Stromal cell of bone marrow (primary cell): Measurements from ENCODE around the gene IZUMO2.
"Not testable (repeated sequence)": the region's sequence is repeated elsewhere in the genome, so short reads cannot be mapped to it uniquely, and the experiment has no call there.

Source experiments
- DNase-seq: peaks from one replicate; pipeline ENCODE4 v3.0.0-alpha.2; 2012; ENCODE audit warnings: low read depth

Gene IZUMO2

GRCh38 chr19:50181121-50181520 lies 18.0 kb upstream of the IZUMO2 start:
- no peak for DNase-seq

GRCh38 chr19:50178859-50179537 lies 15.9 kb upstream of the IZUMO2 start:
- no peak for DNase-seq

- no peak for DNase-seq
Observed at GRCh38 chr19:50178320-50178719, 15.2 kb upstream of the IZUMO2 start.

GRCh38 chr19:50176775-50177174 lies 13.7 kb upstream of the IZUMO2 start:
- DNase-seq, result no peak

GRCh38 chr19:50175924-50176323 lies 12.8 kb upstream of the IZUMO2 start:
- DNase-seq, result no peak

GRCh38 chr19:50174100-50174793 lies 11.2 kb upstream of the IZUMO2 start:
- no peak for DNase-seq

GRCh38 chr19:50173127-50173526 lies 10.0 kb upstream of the IZUMO2 start:
- DNase-seq, result no peak

- no peak for DNase-seq
Observed at GRCh38 chr19:50172726-50173125, 9.6 kb upstream of the IZUMO2 start.

- DNase-seq, result no peak
Observed at GRCh38 chr19:50171752-50172151, 8.7 kb upstream of the IZUMO2 start.

GRCh38 chr19:50167314-50167721 lies 4.2 kb upstream of the IZUMO2 start:
- DNase-seq, result no peak

- no peak for DNase-seq
Observed at GRCh38 chr19:50159078-50159477, 4.0 kb downstream of the IZUMO2 start.

- no peak for DNase-seq
Observed at GRCh38 chr19:50158577-50158976, 4.5 kb downstream of the IZUMO2 start.

GRCh38 chr19:50155520-50156109 lies 7.5 kb downstream of the IZUMO2 start:
- no peak for DNase-seq

GRCh38 chr19:50154529-50154928 lies 8.6 kb downstream of the IZUMO2 start:
- no peak for DNase-seq

- DNase-seq, result no peak
Observed at GRCh38 chr19:50152578-50152977, 10.5 kb downstream of the IZUMO2 start.

GRCh38 chr19:50148528-50148927 lies 14.6 kb downstream of the IZUMO2 start:
- no peak for DNase-seq

GRCh38 chr19:50147462-50148423 lies 15.3 kb downstream of the IZUMO2 start:
- peak; percentile 53 for DNase-seq

- DNase-seq, result not testable (repeated sequence)
Observed at GRCh38 chr19:50141921-50142320, 21.2 kb downstream of the IZUMO2 start.

GRCh38 chr19:50140118-50140845 lies 22.8 kb downstream of the IZUMO2 start:
- not testable (repeated sequence) for DNase-seq

- DNase-seq, result not testable (repeated sequence)
Observed at GRCh38 chr19:50136603-50137365, 26.3 kb downstream of the IZUMO2 start.
